ENCODE data around the gene USP46. TPM values are rescaled to one million over a fixed set of nuclear protein-coding genes. Genes with fewer than 3 reads are reported as not detected.

USP46 gene
- total and polyA plus RNA-seq, 2 of the 4 experiments (the other 2 are of a cell fraction): 9.3 to 15.4 TPM

GRCh38 chr4:52560844-52561280, 98.2 kb downstream of the USP46 start:
- H3K4me2 ChIP-seq (ENCODE audit: low read depth, low read length): no peak overlapping the region
- peak overlapping the region; percentile 69 for H4K91ac ChIP-seq (ENCODE audit: insufficient read depth, low read depth, low read length)
- no peaks in the 10 kb centered on the region for H3K27me3 ChIP-seq (ENCODE audit: control insufficient read depth, insufficient read depth, low read length)
- H3K79me1 ChIP-seq (ENCODE audit: low read depth in 1 of 2, low read length in 2 of 2): no peaks in the 10 kb centered on the region
- in situ Hi-C loops (cut with MboI; ENCODE audit: low sequenced_read_pairs) (no loop called here), intact Hi-C loops (cut with micrococcal nuclease) (no loop called here), dilution Hi-C loops (cut with HindIII; ENCODE audit: low sequenced_read_pairs, unreplicated experiment) (no loop called here)
- H2AFZ ChIP-seq (replicated peaks; ENCODE audit: low read length, poor library complexity): peak overlapping the region; percentile 44
- POLR2A ChIA-PET (ENCODE audit: unreplicated experiment): no interaction called here
- H3K9me1 ChIP-seq (ENCODE audit: insufficient read depth, low read length): peaks cover 11% of the 10 kb centered on the region
- peak overlapping the region; percentile 65; the same call in 1 of the 2 replicates for H2AK5ac ChIP-seq (ENCODE audit: low read depth, low read length)
- no TSS peak for BruUV-seq (replicated peaks)
- peak overlapping the region; percentile 47; the same call in 1 of the 2 replicates for H3K18ac ChIP-seq (ENCODE audit: low read depth, low read length)
- no peaks in the 10 kb centered on the region for H4K20me1 ChIP-seq (ENCODE audit: insufficient read depth, low read length)
- no peak overlapping the region for H3K9ac ChIP-seq (ENCODE audit: low read depth, low read length)
- peak overlapping the region; percentile 56 for H2BK5ac ChIP-seq (ENCODE audit: low read depth, low read length, poor library complexity, severe bottlenecking)
- H3K14ac ChIP-seq (replicated peaks; ENCODE audit: low read depth, low read length): peak overlapping the region; percentile 63
- peak overlapping the region; percentile 66 for H3K23ac ChIP-seq (ENCODE audit: low read depth, low read length)
- peak overlapping the region; percentile 84; the same call in 2 of the 3 replicates for H2BK15ac ChIP-seq (ENCODE audit: low read depth, low read length)
- no peak overlapping the region for H3K27ac ChIP-seq (ENCODE audit: insufficient read depth, low read length)
- H2BK20ac ChIP-seq (ENCODE audit: low read depth, low read length): peak overlapping the region; percentile 89
- H3K56ac ChIP-seq (ENCODE audit: extremely low read depth, insufficient read depth, low read length): no peak overlapping the region
- peak overlapping the region; percentile 70 for H2BK120ac ChIP-seq (ENCODE audit: low read depth, low read length)
- peak overlapping the region; percentile 22 to 34; a peak in 2 of 4 replicates for H4K8ac ChIP-seq (ENCODE audit: low read depth in 2 of 2, low read length in 2 of 2)
- H2AK9ac ChIP-seq (replicated peaks; ENCODE audit: low read depth, low read length, poor library complexity): peak overlapping the region; percentile 62
- peaks cover 8% of the 10 kb centered on the region; the same call in 1 of the 2 replicates for H3K4me1 ChIP-seq (ENCODE audit: control insufficient read depth, insufficient read depth, low read length)
- ATAC-seq (ENCODE audit: low read depth) (peak; percentile 49), DNase-seq (peak; percentile 83)
- no peak overlapping the region for H3K4me3 ChIP-seq (ENCODE audit: insufficient read depth, low read depth, low read length)
- no peaks in the 10 kb centered on the region for H3K9me3 ChIP-seq (ENCODE audit: control insufficient read depth, insufficient read depth, low read length)
- WGBS, 2 experiments (ENCODE audit: extremely low coverage in 2 of 2, insufficient read length in 1 of 2): no CpG with 5 or more reads among the region's 1 CpG
- CTCF ChIA-PET: no interaction called here
- TF ChIP-seq MAZ (IDR thresholded peaks at IDR 0.05; ENCODE audit: borderline replicate concordance, low read depth, low read length) (no peak), BHLHE40 (IDR thresholded peaks at IDR 0.05; ENCODE audit: low read depth, low read length) (no peak; the same call in 1 of the 2 replicates), FOS (IDR thresholded peaks at IDR 0.05; ENCODE audit: low read depth, low read length) (peak; percentile 43; the same call in 1 of the 2 replicates), SMC3 (IDR thresholded peaks at IDR 0.05; ENCODE audit: low read depth, low read length) (0 out of 2 replicates have a peak, but pooled peaks have one; percentile 6), USF2 (IDR thresholded peaks at IDR 0.05; ENCODE audit: low read depth, low read length) (no peak), NFE2L2 (IDR thresholded peaks at IDR 0.05; ENCODE audit: low read depth, low read length) (no peak), CEBPB (IDR thresholded peaks at IDR 0.05; ENCODE audit: low read depth, low read length) (no peak)
- 0 out of 2 replicates have a peak overlapping the region, but pooled peaks have one; percentile 5 for H4K5ac ChIP-seq (ENCODE audit: low read depth, low read length)
- H3K36me3 ChIP-seq (ENCODE audit: control insufficient read depth, insufficient read depth, low read length): no peaks in the 10 kb centered on the region
- peak overlapping the region; percentile 80 for H3K4ac ChIP-seq (ENCODE audit: low read depth, low read length)
